AG08395 (cell line): ENCODE results near the gene IL1RAPL1.

Experiments used
- DNase-seq: peaks from one replicate; pipeline ENCODE4 v3.0.0; 2012; ENCODE audit warnings: mixed read lengths, low spot score

IL1RAPL1 gene

GRCh38 chrX:28586981-28587551 is at the start of gene IL1RAPL1:
Gene IL1RAPL1, plus strand, starts transcription at chrX:28587446.
- peak; percentile 31 for DNase-seq

GRCh38 chrX:28542791-28543190 is 44.5 kb upstream of the IL1RAPL1 start:
- no peak for DNase-seq

- DNase-seq = no peak
These were observed 37.4 kb upstream of the IL1RAPL1 start for GRCh38 chrX:28549838-28550237.

- no peak for DNase-seq
These were observed 36.8 kb upstream of the IL1RAPL1 start for GRCh38 chrX:28550331-28550872.

GRCh38 chrX:28552322-28552721 is 34.9 kb upstream of the IL1RAPL1 start:
- no peak for DNase-seq

GRCh38 chrX:28552882-28553829 is 34.1 kb upstream of the IL1RAPL1 start:
- no peak for DNase-seq

- DNase-seq = no peak
These were observed 11.1 kb upstream of the IL1RAPL1 start for GRCh38 chrX:28576117-28576516.

- no peak for DNase-seq
These were observed 5.7 kb upstream of the IL1RAPL1 start for GRCh38 chrX:28581522-28581921.

- no peak for DNase-seq
These were observed 4.7 kb upstream of the IL1RAPL1 start for GRCh38 chrX:28582511-28582910.

GRCh38 chrX:28584025-28584424 is 3.2 kb upstream of the IL1RAPL1 start:
- no peak for DNase-seq

GRCh38 chrX:28585767-28586166 is 1.5 kb upstream of the IL1RAPL1 start:
- DNase-seq = no peak

GRCh38 chrX:28586286-28586685 is 960 bp upstream of the IL1RAPL1 start:
- DNase-seq = no peak

GRCh38 chrX:28589046-28589445 is 1.8 kb downstream of the IL1RAPL1 start:
- DNase-seq = no peak

GRCh38 chrX:28590396-28590795 is 3.1 kb downstream of the IL1RAPL1 start:
- DNase-seq = no peak

GRCh38 chrX:28591542-28591941 is 4.3 kb downstream of the IL1RAPL1 start:
- DNase-seq = no peak

GRCh38 chrX:28595346-28595745 is 8.1 kb downstream of the IL1RAPL1 start:
- no peak for DNase-seq

GRCh38 chrX:28599957-28600356 is 12.7 kb downstream of the IL1RAPL1 start:
- DNase-seq = no peak

GRCh38 chrX:28609003-28609402 is 21.8 kb downstream of the IL1RAPL1 start:
- DNase-seq = no peak

- DNase-seq = no peak
These were observed 22.8 kb downstream of the IL1RAPL1 start for GRCh38 chrX:28609917-28610613.

- no peak for DNase-seq
These were observed 23.5 kb downstream of the IL1RAPL1 start for GRCh38 chrX:28610746-28611145.

GRCh38 chrX:28613558-28613957 is 26.3 kb downstream of the IL1RAPL1 start:
- no peak for DNase-seq

- no peak for DNase-seq
These were observed 38.0 kb downstream of the IL1RAPL1 start for GRCh38 chrX:28625223-28625622.

- DNase-seq = no peak
These were observed 39.3 kb downstream of the IL1RAPL1 start for GRCh38 chrX:28626515-28626914.
